Hematopoietic multipotent progenitor cell treated with erythropoietin and hydrocortisone succinate and interleukin-3 and kit ligand, for 17 days (in vitro differentiated cells): ENCODE results near the gene SPATA2L.
A peak's percentile ranks its signal among the peaks of the same experiment; 100 is the strongest.

Experiments
- DNase-seq: peaks from one replicate; pipeline ENCODE4 v3.0.0-alpha.2; 2015; ENCODE audit warnings: low spot score

The SPATA2L gene, protein sequence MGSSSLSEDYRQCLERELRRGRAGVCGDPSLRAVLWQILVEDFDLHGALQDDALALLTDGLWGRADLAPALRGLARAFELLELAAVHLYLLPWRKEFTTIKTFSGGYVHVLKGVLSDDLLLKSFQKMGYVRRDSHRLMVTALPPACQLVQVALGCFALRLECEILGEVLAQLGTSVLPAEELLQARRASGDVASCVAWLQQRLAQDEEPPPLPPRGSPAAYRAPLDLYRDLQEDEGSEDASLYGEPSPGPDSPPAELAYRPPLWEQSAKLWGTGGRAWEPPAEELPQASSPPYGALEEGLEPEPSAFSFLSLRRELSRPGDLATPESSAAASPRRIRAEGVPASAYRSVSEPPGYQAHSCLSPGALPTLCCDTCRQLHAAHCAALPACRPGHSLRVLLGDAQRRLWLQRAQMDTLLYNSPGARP

DNA sequence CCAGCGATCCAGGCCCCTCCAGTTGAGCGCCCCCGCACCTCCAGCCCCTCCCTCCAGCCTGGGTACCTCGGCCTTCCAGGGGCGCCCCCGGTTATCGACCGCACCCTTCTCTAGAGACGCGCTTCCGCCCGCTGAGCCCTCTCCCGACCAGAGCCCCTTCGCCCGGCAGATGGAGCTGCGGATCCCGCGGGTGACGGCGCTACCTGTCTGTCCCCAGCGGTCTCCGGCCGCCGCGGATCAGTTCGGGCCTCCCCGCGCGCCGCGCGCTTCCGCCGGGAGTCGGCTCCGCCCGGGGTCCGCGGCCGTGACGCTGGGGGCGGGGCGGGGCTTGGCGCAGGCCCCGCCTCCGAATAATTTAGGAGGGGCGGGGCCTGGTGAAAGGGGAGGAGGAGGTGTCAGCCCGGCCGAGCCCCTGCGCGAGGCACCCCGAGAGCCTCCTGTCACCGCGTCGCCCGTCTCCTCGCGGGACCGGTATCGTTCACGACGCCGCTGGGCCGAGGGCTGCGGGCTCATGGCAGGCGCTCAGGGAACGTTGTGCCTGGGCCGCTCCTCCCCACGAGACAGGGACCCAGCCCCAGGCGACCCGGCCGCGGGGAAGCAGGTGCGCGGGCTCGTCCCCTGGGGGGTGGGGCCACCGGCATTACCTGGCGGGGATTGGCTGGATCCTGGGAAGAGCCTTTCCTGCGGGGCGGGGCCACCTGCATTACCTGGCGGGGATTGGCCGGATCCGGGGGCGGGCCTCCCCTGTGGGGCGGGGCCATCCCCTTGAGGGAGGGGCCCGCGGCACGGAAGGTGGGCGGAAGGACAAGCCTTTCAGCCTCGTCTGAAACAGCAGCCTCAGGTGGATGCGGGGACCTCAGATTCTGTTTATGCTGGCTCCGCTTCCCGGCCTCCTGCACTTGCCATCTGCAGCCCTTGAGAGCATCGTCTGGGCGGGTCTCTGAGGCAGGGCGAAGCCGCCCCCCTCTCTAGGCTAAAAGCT, at the start of gene SPATA2L:
TSS of gene SPATA2L (minus strand) at position 281 of the 982 bp plus-strand sequence. CDS start 473 bp downstream, outside the sequence.
- peak; percentile 94 for DNase-seq

DNA sequence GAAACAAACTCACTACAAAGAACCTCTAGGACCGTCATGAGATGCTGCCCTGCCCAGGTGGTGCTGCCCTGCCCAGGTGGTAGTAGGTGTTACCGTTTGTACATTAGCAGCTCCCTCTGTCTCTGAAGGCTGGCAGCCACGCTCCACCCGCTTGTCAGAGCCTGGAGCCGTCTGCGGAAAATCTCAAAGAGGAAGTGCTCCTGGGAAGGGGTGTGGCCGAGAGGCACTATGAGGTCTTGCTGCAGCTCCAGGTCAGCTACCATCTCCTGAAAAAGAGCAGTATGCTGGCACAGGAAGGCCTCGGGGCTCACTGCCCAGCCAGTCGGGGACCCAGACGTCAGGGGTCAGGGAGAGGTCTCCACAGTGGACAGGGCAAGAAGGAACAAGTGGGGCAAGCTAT, 48.1 kb upstream of the SPATA2L start:
- no peak for DNase-seq

DNA sequence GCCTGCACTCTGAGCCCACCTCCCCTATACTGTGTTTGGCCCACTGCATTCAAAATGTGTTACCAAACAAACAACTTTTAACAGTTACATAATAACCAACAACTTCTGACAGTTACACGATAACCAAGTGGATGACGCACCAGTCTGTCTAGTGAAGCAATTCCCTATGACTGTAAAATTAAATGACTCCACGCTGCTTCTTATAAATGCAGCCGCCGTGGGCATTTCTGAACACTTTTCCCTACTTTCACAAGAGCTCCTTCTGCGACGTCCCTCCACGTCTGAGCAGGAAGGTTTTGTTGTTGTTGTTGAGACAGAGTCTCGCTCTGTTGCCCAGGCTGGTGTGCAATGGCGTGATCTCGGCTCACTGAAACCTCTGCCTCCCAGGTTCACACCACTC, 47.4 kb upstream of the SPATA2L start:
- no peak for DNase-seq

GRCh38 chr16:89748076-89748475, 46.6 kb upstream of the SPATA2L start:
- peak; percentile 46 for DNase-seq

DNA sequence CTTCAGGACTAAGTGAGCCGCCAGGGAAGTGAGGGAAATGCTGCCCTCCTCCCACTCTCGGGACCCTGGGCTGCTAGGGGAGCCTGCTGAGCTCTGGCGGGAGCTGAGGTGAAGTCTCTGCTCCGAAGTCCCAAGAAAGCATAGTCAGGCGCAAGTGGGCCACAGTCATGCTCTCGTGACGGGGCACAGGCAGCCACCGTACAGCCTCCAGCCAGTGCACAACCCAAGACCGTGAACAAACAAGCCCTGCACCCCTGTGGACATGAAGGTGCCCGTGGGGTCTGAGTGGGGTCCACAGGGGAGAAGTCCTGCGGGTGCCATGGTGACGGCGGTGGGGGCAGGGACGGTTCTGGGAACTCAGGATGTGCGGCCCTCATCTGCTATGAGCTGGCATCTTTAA, 44.5 kb upstream of the SPATA2L start:
- DNase-seq = no peak

DNA sequence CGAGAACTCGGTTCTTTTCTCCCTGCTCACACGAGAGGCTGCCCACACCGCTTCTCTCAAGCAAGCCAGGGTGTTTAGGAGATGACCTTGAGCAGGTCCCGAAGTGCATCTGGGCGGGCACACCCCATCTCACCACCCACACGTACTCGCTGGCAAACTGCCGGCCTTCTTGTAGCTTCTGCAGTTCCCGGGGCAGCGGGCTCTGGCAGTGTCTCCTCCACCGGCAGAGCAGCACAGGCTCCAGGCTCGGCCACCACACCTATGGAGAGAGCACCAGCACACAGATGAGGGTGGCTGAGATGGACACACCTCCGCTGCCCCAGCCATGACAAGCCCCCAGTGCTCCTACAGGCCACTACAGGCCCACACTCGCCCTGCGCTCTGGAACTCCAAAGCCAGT, 43.3 kb upstream of the SPATA2L start:
- DNase-seq = no peak

DNA sequence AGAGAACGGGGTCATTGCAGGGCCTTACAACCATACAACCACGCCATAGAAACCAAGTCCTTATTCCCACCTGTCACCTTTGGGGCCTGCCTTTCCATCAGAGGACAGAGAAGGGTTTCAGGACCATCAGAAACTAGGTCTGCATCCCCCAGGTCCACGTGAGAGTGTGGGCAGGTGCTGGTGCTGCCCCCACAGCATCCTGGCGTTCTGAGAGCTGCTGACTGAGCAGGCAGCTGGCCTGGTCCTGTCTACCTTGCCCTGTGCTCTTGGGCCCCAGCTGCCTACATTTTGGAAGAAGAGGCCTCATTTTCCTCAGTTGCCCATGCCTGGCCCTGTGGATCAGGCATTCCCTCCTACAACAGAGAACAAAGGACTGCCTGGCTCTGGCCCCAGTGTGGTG, 41.4 kb upstream of the SPATA2L start:
- no peak for DNase-seq

GRCh38 chr16:89741342-89742014, 40.0 kb upstream of the SPATA2L start:
- DNase-seq = no peak

DNA sequence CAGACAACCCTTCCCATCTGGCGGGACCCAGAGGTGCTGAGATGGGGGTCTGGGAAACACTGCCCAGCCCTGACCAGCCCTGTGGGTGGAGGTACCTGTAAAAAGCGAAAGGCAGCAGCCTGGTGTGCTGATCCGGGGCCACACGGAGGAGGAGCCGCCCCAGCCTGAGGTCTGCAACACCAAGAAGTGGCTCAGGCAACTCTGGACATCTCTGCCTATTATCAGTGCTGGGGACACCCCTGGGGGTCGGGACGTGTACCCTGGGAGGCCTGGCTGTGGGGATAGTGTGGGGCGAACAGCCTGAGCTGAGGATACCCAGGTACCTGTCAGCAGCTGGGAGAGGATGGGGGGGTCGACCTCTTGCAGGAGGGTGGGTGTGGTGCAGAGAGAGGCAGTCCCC, 37.9 kb upstream of the SPATA2L start:
- no peak for DNase-seq

GRCh38 chr16:89738538-89739317, 37.2 kb upstream of the SPATA2L start:
- DNase-seq = no peak

DNA sequence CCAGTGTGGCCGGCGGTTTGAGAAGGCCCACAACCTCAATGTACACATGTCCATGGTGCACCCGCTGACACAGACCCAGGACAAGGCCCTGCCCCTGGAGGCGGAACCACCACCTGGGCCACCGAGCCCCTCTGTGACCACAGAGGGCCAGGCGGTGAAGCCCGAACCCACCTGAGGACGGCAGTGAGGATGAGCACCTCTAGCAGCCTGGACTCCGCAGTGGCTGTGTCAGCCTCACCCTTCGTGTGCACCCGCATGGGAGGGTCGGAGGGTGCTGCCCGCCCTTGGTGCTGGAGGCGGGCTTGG, 36.5 kb upstream of the SPATA2L start:
- DNase-seq = no peak

GRCh38 chr16:89737341-89738071, 36.0 kb upstream of the SPATA2L start:
- no peak for DNase-seq

DNA sequence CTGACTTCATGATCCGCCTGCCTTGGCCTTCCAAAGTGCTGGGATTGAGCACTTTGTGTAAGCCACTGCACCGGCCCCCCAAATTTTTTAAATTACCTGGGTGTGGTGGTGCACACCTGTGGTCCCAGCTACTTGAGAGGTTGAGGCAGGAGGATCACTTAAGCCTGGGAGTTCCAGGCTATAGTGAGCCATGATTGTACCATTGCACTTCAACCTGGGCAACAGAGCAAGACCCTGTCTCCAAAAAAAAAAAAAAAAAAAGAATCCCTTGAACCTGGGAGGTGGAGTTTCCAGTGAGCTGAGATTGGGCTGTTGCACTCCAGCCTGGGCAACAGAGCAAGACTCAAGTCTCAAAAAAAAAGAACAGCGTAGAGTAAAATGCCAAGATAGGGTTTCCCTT, 35.0 kb upstream of the SPATA2L start:
- no peak for DNase-seq

- no peak for DNase-seq
Measured at GRCh38 chr16:89733792-89734191, 32.3 kb upstream of the SPATA2L start.

DNA sequence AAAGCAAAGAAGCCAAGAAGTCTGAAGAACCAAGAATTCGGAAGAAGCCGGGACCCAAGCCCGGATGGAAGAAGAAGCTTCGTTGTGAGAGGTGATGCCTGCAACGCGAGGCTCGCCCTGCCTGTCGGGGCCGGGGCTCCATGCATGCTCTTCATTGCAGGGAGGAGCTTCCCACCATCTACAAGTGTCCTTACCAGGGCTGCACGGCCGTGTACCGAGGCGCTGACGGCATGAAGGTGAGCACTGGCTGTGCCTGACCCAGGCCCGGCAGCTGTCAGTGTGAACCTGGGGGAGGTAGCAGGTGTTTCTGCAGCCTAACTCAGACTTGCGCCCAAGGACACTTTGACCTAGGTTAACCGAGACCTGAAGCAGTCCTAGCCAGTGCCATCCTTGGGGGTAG, 31.8 kb upstream of the SPATA2L start:
- no peak for DNase-seq

- no peak for DNase-seq
Measured at GRCh38 chr16:89732918-89733242, 31.4 kb upstream of the SPATA2L start.

DNA sequence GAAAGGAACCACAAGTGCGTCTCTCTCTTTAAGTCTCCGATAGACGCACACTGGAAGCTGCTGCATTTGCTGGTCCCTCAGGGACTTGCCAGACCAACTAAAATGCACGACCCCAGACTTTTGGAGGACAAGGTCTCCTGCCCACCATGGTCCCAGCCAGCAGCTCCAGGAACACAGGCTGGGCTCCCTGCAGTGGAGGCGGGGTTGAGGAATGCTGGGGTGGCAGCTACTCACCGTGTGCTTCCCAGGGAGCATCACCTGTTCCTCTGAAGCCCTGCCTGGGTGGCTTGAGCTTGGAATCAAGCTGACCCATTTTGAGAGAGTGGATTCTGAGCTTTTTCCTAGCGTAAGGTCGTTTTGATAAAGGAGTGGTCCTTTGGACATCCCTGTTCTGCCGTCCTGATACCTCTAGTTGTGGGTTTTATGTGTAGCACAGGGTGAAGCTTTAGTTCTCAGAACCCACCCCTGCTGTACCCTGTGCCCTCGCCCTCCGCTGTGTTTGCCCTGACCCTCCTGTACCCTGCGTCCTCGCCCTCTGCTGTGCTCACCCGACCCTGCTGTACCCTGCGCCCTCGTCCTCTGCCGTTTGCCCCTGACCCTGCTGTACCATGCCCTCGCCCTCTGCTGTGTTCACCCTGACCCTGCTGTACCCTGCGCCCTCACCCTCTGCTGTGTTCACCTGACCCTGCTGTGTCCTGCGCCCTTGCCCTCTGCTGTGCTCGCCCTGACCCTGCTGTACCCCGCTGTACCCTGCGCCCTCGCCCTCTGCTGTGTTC, 30.8 kb upstream of the SPATA2L start:
- no peak for DNase-seq

- no peak for DNase-seq
Measured at GRCh38 chr16:89730610-89731234, 29.2 kb upstream of the SPATA2L start.

DNA sequence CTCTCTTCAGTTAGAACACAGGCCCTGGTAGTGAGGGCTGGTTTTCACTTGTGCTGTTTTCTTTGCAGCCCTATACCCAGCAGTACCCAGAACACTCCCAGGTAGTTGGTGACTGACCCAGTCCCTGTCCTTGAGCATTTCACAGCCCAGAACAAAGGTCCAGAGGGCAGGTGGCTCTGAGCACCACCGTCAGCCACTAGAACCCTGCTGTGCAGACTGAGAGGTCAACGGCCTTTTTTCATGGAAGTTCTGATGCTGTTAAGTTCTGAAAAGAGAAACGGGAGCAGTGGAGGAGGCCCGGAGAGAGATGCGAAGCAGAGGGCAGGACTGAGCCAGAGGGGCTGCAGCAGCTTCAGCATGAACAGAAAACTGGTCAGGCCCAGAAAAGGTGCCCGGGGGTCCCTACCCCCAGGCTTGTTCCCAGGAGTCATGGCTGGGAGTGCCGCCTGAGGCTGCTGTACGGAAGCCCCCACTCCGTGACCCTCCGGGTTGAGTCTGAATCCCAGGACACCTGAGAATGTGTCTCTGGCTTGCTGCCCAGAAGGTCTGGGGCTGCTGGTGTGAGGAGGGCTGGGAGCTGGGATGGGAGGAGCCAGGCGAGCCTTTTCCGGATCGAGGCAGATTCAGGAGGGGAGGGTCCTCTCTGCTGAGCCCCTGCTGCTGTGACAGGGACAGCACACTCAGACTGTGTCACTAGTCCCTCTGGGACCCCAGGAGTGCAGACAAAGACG, 28.5 kb upstream of the SPATA2L start:
- no peak for DNase-seq
